ENCODE results near the gene PNPLA6.

PNPLA6 gene

GRCh38 chr19:7606289-7606688, 70.8 kb downstream of the PNPLA6 start:
- peaks cover 2% of the 10 kb centered on the region for H3K4me1 ChIP-seq (ENCODE audit: control insufficient read depth, insufficient read depth, low read length)
- DNase-seq (ENCODE audit: low read depth) = no peak
- peaks cover 23% of the 10 kb centered on the region for H3K27me3 ChIP-seq (replicated peaks; ENCODE audit: control insufficient read depth, insufficient read depth, low read length)
- H3K9me3 ChIP-seq (ENCODE audit: control insufficient read depth, low read length) = no peaks in the 10 kb centered on the region
- no peak overlapping the region for H3K9ac ChIP-seq (ENCODE audit: low read length)
- no peaks in the 10 kb centered on the region for H3K36me3 ChIP-seq (ENCODE audit: control insufficient read depth, insufficient read depth, low read length, severe bottlenecking)
- no peak overlapping the region for H3K4me3 ChIP-seq (ENCODE audit: low read length)

- peaks cover 23% of the 10 kb centered on the region for H3K27me3 ChIP-seq (replicated peaks; ENCODE audit: control insufficient read depth, insufficient read depth, low read length)
- H3K4me3 ChIP-seq (ENCODE audit: low read length) = no peak overlapping the region
- H3K9ac ChIP-seq (ENCODE audit: low read length) = no peak overlapping the region
- peaks cover 2% of the 10 kb centered on the region for H3K4me1 ChIP-seq (ENCODE audit: control insufficient read depth, insufficient read depth, low read length)
- no peaks in the 10 kb centered on the region for H3K9me3 ChIP-seq (ENCODE audit: control insufficient read depth, low read length)
- no peak for DNase-seq (ENCODE audit: low read depth)
- H3K36me3 ChIP-seq (ENCODE audit: control insufficient read depth, insufficient read depth, low read length, severe bottlenecking) = no peaks in the 10 kb centered on the region
These were observed 71.8 kb downstream of the PNPLA6 start for GRCh38 chr19:7607212-7607873.

GRCh38 chr19:7607874-7608560, 72.5 kb downstream of the PNPLA6 start:
- H3K36me3 ChIP-seq (ENCODE audit: control insufficient read depth, insufficient read depth, low read length, severe bottlenecking) = no peaks in the 10 kb centered on the region
- no peak for DNase-seq (ENCODE audit: low read depth)
- peaks cover 23% of the 10 kb centered on the region for H3K27me3 ChIP-seq (replicated peaks; ENCODE audit: control insufficient read depth, insufficient read depth, low read length)
- H3K9ac ChIP-seq (ENCODE audit: low read length) = no peak overlapping the region
- no peaks in the 10 kb centered on the region for H3K9me3 ChIP-seq (ENCODE audit: control insufficient read depth, low read length)
- H3K4me1 ChIP-seq (ENCODE audit: control insufficient read depth, insufficient read depth, low read length) = no peaks in the 10 kb centered on the region
- no peak overlapping the region for H3K4me3 ChIP-seq (ENCODE audit: low read length)

GRCh38 chr19:7610491-7611240, 75.1 kb downstream of the PNPLA6 start:
- no peak overlapping the region for H3K9ac ChIP-seq (ENCODE audit: low read length)
- H3K4me3 ChIP-seq (ENCODE audit: low read length) = no peak overlapping the region
- H3K27me3 ChIP-seq (replicated peaks; ENCODE audit: control insufficient read depth, insufficient read depth, low read length) = peaks cover 6% of the 10 kb centered on the region
- no peaks in the 10 kb centered on the region for H3K4me1 ChIP-seq (ENCODE audit: control insufficient read depth, insufficient read depth, low read length)
- H3K9me3 ChIP-seq (ENCODE audit: control insufficient read depth, low read length) = no peaks in the 10 kb centered on the region
- no peak for DNase-seq (ENCODE audit: low read depth)
- no peaks in the 10 kb centered on the region for H3K36me3 ChIP-seq (ENCODE audit: control insufficient read depth, insufficient read depth, low read length, severe bottlenecking)

Measured in adipocyte (in vitro differentiated cells).